HG03159 (cell line): ENCODE data around the gene FRZB.

ENCODE experiments used
- ATAC-seq: cut with Tn5 transposase; IDR thresholded peaks from one replicate; pipeline ENCODE4 v1.9.1; 2021; ENCODE audit warnings: mild to moderate bottlenecking, moderate library complexity; ENCODE audit not compliant: unreplicated experiment

The FRZB gene

DNA sequence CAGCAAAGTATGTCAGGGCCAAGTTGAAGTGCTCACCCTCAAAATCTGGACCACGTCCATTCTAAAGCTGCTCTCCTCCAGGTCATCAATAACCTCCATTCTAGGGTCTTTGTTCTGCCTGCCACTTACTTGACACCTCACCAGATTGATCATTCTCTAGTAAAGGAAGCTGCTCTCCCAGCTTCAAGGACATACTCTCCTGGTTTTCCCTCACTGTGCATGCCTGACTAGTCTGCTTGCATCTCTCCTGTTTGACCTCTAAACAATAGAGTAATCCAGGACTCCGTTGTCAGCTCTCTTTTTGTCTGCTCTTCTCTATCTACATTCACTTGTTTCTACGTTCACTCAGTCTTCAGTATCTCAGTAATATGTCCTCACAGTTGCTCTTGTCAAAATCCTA lies 59.1 kb downstream of the FRZB start:
- ATAC-seq: no peak

DNA sequence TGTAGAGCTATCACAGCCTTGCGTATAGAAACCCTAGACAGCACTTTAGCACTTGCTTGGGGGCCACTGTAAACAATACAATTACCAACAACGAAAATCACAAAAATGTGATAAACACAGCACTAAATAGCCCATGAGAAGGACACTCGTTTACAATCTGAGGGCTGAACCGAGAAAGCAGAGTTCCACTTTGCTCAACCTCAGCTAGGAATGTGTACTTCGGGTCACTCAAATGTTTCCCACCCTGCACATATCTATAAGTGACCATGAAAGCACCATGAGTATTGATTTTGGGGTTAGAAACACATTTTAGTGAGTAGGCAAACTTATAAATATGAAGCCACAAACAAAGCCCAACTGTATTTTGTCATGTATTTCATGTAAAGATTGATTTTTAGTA lies 62.3 kb downstream of the FRZB start:
- no peak for ATAC-seq

DNA sequence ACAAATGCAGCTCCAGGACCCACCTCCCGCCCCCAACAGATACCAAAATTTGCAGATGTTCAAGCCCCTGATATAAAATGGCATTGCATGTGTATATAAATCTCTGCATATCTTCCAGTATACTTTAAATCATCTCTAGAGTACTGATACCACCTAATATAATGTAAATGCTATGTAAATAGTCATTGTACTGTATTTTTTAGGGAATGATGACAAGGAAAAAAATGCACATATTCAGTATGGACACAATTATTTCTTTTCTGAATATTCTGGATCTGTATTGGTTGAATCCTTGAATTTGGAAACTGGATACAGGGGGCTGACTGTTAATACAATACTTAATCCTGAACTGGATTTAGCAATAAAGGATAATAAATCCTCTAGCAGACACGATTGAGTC lies 67.7 kb downstream of the FRZB start:
- ATAC-seq: no peak

DNA sequence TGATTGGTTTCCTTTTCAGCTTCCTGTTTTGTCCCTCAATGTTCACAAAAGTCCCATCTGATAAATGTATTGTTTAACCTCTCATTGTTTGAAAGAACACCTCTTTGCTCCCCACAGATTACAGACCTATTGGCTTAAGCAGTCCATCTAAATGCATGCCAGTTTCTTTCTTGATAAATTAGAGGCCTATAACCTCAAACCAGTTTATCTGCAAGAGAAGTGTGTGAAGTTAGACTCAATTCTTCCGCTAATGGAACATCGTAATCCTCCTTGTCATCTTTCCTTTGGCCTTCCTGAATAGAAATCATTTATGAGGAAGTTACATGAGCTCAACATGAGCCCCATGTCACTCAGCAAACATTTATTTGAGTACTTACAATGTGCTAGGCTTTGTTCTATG lies 74.0 kb downstream of the FRZB start:
- no peak for ATAC-seq

DNA sequence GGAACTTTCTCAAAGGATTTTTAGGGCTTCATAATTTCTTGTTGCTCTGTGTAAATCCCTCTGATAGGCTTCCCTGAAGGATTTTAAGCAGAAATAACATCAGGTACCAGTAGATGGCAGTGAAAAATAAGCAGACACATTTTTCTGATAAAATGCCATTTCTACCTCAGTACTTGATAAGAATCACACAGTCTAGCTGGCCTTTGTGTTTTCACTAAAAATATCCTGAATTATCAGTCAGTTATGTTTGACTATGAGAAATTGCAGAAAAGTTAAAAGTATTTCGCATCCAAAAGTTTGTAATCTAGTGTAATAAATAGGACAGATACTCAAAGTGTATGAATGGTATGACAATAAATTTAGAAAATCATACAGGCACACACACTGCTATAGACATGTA lies 81.7 kb downstream of the FRZB start:
- peak; percentile 54 for ATAC-seq

DNA sequence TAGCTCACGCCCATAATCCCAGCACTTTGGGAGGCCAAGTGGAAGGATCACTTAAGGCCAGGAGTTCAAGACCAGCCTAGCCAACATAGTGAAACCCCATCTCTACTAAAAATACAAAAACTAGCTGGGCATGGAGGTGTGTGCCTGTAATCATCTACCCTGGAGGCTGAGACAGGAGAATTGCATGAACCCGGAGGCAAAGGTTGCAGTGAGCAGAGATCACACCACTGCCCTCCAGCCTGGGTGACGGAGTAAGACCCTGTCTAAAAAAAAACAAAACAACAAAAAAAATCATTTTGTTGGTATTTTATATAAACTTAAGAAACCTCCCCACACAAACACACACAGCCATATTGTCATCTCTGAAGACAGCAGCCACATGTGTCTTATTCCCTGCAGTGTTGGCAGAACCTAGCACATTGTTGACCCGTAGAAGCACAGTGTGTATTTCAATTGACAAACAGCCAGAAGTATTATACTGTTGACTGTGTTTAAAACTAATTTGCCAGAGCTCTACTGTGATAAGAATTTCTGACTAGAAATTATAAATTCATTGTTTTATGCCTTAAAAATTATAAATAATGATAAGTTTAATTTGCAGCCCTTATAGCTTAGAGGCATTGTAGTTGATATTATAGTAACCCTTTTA lies 82.3 kb downstream of the FRZB start:
- ATAC-seq: no peak
